ENCODE results near the gene PIK3R3.
"Not testable (repeated sequence)": the region's sequence is repeated elsewhere in the genome, so short reads cannot be mapped to it uniquely, and the experiment has no call there.

PIK3R3 gene

GRCh38 chr1:46097149-46097472 lies 35.3 kb downstream of the PIK3R3 start:
- WGBS, 2 donors (ENCODE audit: extremely low coverage in 2 of 2, insufficient read length in 2 of 2, insufficient replicate concordance in 1 of 2), result no CpG with 5 or more reads among the region's 1 CpG
- no peaks in the 10 kb centered on the region for H3K27me3 ChIP-seq (ENCODE audit: control insufficient read depth in 3 of 3, insufficient read depth in 3 of 3, low read depth in 1 of 3, low read length in 3 of 3)

GRCh38 chr1:46096269-46097148 lies 35.9 kb downstream of the PIK3R3 start:
- H2AK5ac ChIP-seq (ENCODE audit: low read depth, low read length), result no peak overlapping the region
- peaks cover 4% of the 10 kb centered on the region for H3K79me1 ChIP-seq (ENCODE audit: low read depth, low read length)
- no peaks in the 10 kb centered on the region for H3K27me3 ChIP-seq (ENCODE audit: control insufficient read depth in 3 of 3, insufficient read depth in 3 of 3, low read depth in 1 of 3, low read length in 3 of 3)
- H4K91ac ChIP-seq (ENCODE audit: low read depth, low read length, poor library complexity), result no peak overlapping the region
- no peak overlapping the region for H2BK120ac ChIP-seq (ENCODE audit: low read depth, low read length)
- WGBS, 2 donors (ENCODE audit: extremely low coverage in 2 of 2, insufficient read length in 2 of 2, insufficient replicate concordance in 1 of 2), result no CpG with 5 or more reads among the region's 10 CpGs
- no peak overlapping the region for H3K27ac ChIP-seq (replicated peaks; ENCODE audit: low read length)
- H2BK12ac ChIP-seq (ENCODE audit: low read length), result no peak overlapping the region
- H3K18ac ChIP-seq (ENCODE audit: low read length), result no peak overlapping the region
- peaks cover 2 to 40% of the 10 kb centered on the region in 2 donors for H3K9me3 ChIP-seq (replicated peaks in 1 of 2; ENCODE audit: control insufficient read depth in 2 of 2, insufficient read depth in 1 of 2, low read depth in 1 of 2, low read length in 2 of 2)
- DNase-seq (ENCODE audit: low spot score), result no peak
- H3K4me2 ChIP-seq (ENCODE audit: insufficient read depth, low read length, poor library complexity, severe bottlenecking), result no peak overlapping the region
- H3K4ac ChIP-seq (ENCODE audit: low read length), result no peak overlapping the region
- no peak overlapping the region for H3K9ac ChIP-seq (ENCODE audit: low read depth, low read length, poor library complexity)
- no peak overlapping the region for H4K8ac ChIP-seq (ENCODE audit: low read depth, low read length)
- no peaks in the 10 kb centered on the region for H3K4me1 ChIP-seq (ENCODE audit: control insufficient read depth in 2 of 2, insufficient read depth in 1 of 2, low read depth in 1 of 2, low read length in 2 of 2)
- H3K14ac ChIP-seq (ENCODE audit: low read length), result no peak overlapping the region
- no peak overlapping the region for H2AFZ ChIP-seq (ENCODE audit: low read length)
- no peak overlapping the region for H2BK5ac ChIP-seq (ENCODE audit: low read length)
- H2BK15ac ChIP-seq (ENCODE audit: low read length), result no peak overlapping the region
- no peak overlapping the region for H3K23ac ChIP-seq (ENCODE audit: low read depth, low read length, poor library complexity)
- no peak overlapping the region for H3K4me3 ChIP-seq (ENCODE audit: low read length in 2 of 2)
- peaks cover 2 to 72% of the 10 kb centered on the region in 2 donors for H3K36me3 ChIP-seq (replicated peaks in 1 of 2; ENCODE audit: control insufficient read depth in 2 of 2, insufficient read depth in 2 of 2, low read length in 2 of 2)

More at GRCh38 chr1:46097149-46097472, 35.3 kb downstream of the PIK3R3 start:
- H2BK120ac ChIP-seq (ENCODE audit: low read depth, low read length), result no peak overlapping the region
- H3K4ac ChIP-seq (ENCODE audit: low read length), result no peak overlapping the region
- no peak overlapping the region for H2BK5ac ChIP-seq (ENCODE audit: low read length)
- peaks cover 4% of the 10 kb centered on the region for H3K79me1 ChIP-seq (ENCODE audit: low read depth, low read length)
- no peak for DNase-seq (ENCODE audit: low spot score)
- H3K27ac ChIP-seq (replicated peaks; ENCODE audit: low read length), result no peak overlapping the region
- no peak overlapping the region for H3K4me3 ChIP-seq (ENCODE audit: low read length in 2 of 2)
- no peak overlapping the region for H3K18ac ChIP-seq (ENCODE audit: low read length)
- no peak overlapping the region for H2BK15ac ChIP-seq (ENCODE audit: low read length)
- H3K9ac ChIP-seq (ENCODE audit: low read depth, low read length, poor library complexity), result no peak overlapping the region
- peaks cover 2 to 42% of the 10 kb centered on the region in 2 donors for H3K9me3 ChIP-seq (replicated peaks in 1 of 2; ENCODE audit: control insufficient read depth in 2 of 2, insufficient read depth in 1 of 2, low read depth in 1 of 2, low read length in 2 of 2)
- no peak overlapping the region for H4K8ac ChIP-seq (ENCODE audit: low read depth, low read length)
- H2AFZ ChIP-seq (ENCODE audit: low read length), result no peak overlapping the region
- peaks cover 2 to 71% of the 10 kb centered on the region in 2 donors for H3K36me3 ChIP-seq (replicated peaks in 1 of 2; ENCODE audit: control insufficient read depth in 2 of 2, insufficient read depth in 2 of 2, low read length in 2 of 2)
- H3K23ac ChIP-seq (ENCODE audit: low read depth, low read length, poor library complexity), result no peak overlapping the region
- no peak overlapping the region for H3K4me2 ChIP-seq (ENCODE audit: insufficient read depth, low read length, poor library complexity, severe bottlenecking)
- no peak overlapping the region for H4K91ac ChIP-seq (ENCODE audit: low read depth, low read length, poor library complexity)
- no peaks in the 10 kb centered on the region for H3K4me1 ChIP-seq (ENCODE audit: control insufficient read depth in 2 of 2, insufficient read depth in 1 of 2, low read depth in 1 of 2, low read length in 2 of 2)
- H2AK5ac ChIP-seq (ENCODE audit: low read depth, low read length), result no peak overlapping the region
- H2BK12ac ChIP-seq (ENCODE audit: low read length), result no peak overlapping the region
- no peak overlapping the region for H3K14ac ChIP-seq (ENCODE audit: low read length)

GRCh38 chr1:46095110-46095509 lies 37.3 kb downstream of the PIK3R3 start:
- not testable (repeated sequence) for H3K4me1 ChIP-seq (ENCODE audit: control insufficient read depth in 2 of 2, insufficient read depth in 1 of 2, low read depth in 1 of 2, low read length in 2 of 2); H2BK15ac ChIP-seq (ENCODE audit: low read length); H2BK12ac ChIP-seq (ENCODE audit: low read length); H3K27me3 ChIP-seq (ENCODE audit: control insufficient read depth in 3 of 3, insufficient read depth in 3 of 3, low read depth in 1 of 3, low read length in 3 of 3); H3K18ac ChIP-seq (ENCODE audit: low read length); H3K79me1 ChIP-seq (ENCODE audit: low read depth, low read length); H4K91ac ChIP-seq (ENCODE audit: low read depth, low read length, poor library complexity); H3K4me3 ChIP-seq (ENCODE audit: low read length in 2 of 2); H3K9ac ChIP-seq (ENCODE audit: low read depth, low read length, poor library complexity); H2AFZ ChIP-seq (ENCODE audit: low read length); H3K4ac ChIP-seq (ENCODE audit: low read length); H2AK5ac ChIP-seq (ENCODE audit: low read depth, low read length); H3K4me2 ChIP-seq (ENCODE audit: insufficient read depth, low read length, poor library complexity, severe bottlenecking); H3K27ac ChIP-seq (replicated peaks; ENCODE audit: low read length); H2BK120ac ChIP-seq (ENCODE audit: low read depth, low read length); DNase-seq (ENCODE audit: low spot score); H2BK5ac ChIP-seq (ENCODE audit: low read length); H4K8ac ChIP-seq (ENCODE audit: low read depth, low read length); H3K14ac ChIP-seq (ENCODE audit: low read length); H3K23ac ChIP-seq (ENCODE audit: low read depth, low read length, poor library complexity)
- WGBS, 2 donors (ENCODE audit: extremely low coverage in 2 of 2, insufficient read length in 2 of 2, insufficient replicate concordance in 1 of 2), result no CpG with 5 or more reads among the region's 3 CpGs
- peaks cover 2 to 37% of the 10 kb centered on the region in 2 donors for H3K9me3 ChIP-seq (replicated peaks in 1 of 2; ENCODE audit: control insufficient read depth in 2 of 2, insufficient read depth in 1 of 2, low read depth in 1 of 2, low read length in 2 of 2)
- peaks cover 0 to 64% of the 10 kb centered on the region in 2 donors for H3K36me3 ChIP-seq (replicated peaks in 1 of 2; ENCODE audit: control insufficient read depth in 2 of 2, insufficient read depth in 2 of 2, low read length in 2 of 2)

GRCh38 chr1:46094471-46095005 lies 37.9 kb downstream of the PIK3R3 start:
- Histone ChIP-seq H2BK120ac (ENCODE audit: low read depth, low read length) (no peak overlapping the region), H3K4me1 (ENCODE audit: control insufficient read depth in 2 of 2, insufficient read depth in 1 of 2, low read depth in 1 of 2, low read length in 2 of 2) (no peaks in the 10 kb centered on the region), H3K14ac (ENCODE audit: low read length) (no peak overlapping the region), H2BK5ac (ENCODE audit: low read length) (no peak overlapping the region), H3K9me3 (replicated peaks in 1 of 2; ENCODE audit: control insufficient read depth in 2 of 2, insufficient read depth in 1 of 2, low read depth in 1 of 2, low read length in 2 of 2) (peaks cover 2 to 34% of the 10 kb centered on the region in 2 donors), H3K4ac (ENCODE audit: low read length) (no peak overlapping the region), H3K27ac (replicated peaks; ENCODE audit: low read length) (no peak overlapping the region), H3K27me3 (ENCODE audit: control insufficient read depth in 3 of 3, insufficient read depth in 3 of 3, low read depth in 1 of 3, low read length in 3 of 3) (no peaks in the 10 kb centered on the region), H4K8ac (ENCODE audit: low read depth, low read length) (no peak overlapping the region), H2BK15ac (ENCODE audit: low read length) (no peak overlapping the region), H3K79me1 (ENCODE audit: low read depth, low read length) (peaks cover 4% of the 10 kb centered on the region), H3K23ac (ENCODE audit: low read depth, low read length, poor library complexity) (no peak overlapping the region), H3K36me3 (replicated peaks in 1 of 2; ENCODE audit: control insufficient read depth in 2 of 2, insufficient read depth in 2 of 2, low read length in 2 of 2) (peaks cover 0 to 62% of the 10 kb centered on the region in 2 donors), H2AFZ (ENCODE audit: low read length) (no peak overlapping the region), H2AK5ac (ENCODE audit: low read depth, low read length) (no peak overlapping the region), H3K4me2 (ENCODE audit: insufficient read depth, low read length, poor library complexity, severe bottlenecking) (no peak overlapping the region), H4K91ac (ENCODE audit: low read depth, low read length, poor library complexity) (no peak overlapping the region), H3K4me3 (ENCODE audit: low read length in 2 of 2) (no peak overlapping the region), H3K9ac (ENCODE audit: low read depth, low read length, poor library complexity) (no peak overlapping the region), H3K18ac (ENCODE audit: low read length) (no peak overlapping the region), H2BK12ac (ENCODE audit: low read length) (no peak overlapping the region)
- DNase-seq (ENCODE audit: low spot score), result no peak
- WGBS, 2 donors (ENCODE audit: extremely low coverage in 2 of 2, insufficient read length in 2 of 2, insufficient replicate concordance in 1 of 2), result no CpG with 5 or more reads among the region's 4 CpGs
